Measurements from ENCODE around the gene CHST15. TPM values are rescaled to one million over a fixed set of nuclear protein-coding genes. Genes with fewer than 3 reads are reported as not detected.

Gene CHST15, protein sequence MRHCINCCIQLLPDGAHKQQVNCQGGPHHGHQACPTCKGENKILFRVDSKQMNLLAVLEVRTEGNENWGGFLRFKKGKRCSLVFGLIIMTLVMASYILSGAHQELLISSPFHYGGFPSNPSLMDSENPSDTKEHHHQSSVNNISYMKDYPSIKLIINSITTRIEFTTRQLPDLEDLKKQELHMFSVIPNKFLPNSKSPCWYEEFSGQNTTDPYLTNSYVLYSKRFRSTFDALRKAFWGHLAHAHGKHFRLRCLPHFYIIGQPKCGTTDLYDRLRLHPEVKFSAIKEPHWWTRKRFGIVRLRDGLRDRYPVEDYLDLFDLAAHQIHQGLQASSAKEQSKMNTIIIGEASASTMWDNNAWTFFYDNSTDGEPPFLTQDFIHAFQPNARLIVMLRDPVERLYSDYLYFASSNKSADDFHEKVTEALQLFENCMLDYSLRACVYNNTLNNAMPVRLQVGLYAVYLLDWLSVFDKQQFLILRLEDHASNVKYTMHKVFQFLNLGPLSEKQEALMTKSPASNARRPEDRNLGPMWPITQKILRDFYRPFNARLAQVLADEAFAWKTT
- under 1 TPM in 1 of 2 donors, not detected in 1; 0.95 TPM for total RNA-seq

DNA sequence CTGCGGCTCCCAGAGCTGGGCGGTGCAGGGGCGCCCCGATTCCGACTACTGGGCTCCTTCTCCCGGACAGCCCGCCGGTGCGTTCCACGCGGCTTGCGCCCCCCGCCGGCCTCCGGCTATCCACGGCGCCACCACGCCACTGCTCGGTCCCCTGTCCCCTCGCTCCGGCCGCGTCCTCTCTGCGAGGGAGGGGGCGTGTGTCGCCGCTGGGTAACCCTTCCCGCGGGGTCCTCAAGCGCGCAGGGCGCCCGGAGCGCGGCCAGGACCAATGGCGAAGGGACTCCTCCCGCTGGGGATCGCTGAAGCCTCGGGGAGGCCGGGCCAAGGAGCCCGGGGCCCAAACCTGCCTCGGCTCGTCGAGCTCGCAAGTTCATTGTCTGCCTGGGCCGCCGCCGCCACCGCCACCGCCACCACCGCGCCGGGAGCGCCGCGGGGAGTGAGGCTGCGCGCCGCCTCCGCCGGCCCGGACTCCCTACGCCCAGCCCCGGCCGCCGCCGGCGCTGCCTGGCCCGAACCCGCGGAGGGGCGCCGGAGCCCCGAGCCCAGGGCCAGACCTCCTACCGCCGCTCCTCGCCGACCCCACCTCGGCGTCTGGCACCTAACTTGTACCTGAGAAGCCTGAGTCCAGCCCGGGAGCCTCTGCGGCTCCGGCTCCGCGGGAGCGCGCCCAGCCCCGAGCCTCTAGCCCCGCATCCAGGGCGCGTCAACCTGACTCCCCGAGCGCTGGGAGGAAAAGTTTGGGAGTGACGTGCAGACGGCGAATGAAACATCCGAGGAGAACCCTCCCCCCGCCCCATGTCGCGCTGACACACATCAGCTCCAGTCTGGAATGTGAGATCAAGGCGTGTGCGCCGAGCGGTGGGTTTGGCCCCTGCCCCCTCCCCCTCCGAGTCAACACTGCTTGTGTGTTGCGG is at the start of gene CHST15:
Gene CHST15, minus strand, starts transcription at position 739 of the 914 bp plus-strand sequence. CDS start 47,386 bp downstream, outside the sequence.
- ATAC-seq: no peak
- Mint-ChIP-seq H3K9me3 (no peaks in the 10 kb centered on the region), H3K4me3 (no peak within 1 kb of the TSS), H3K27ac (no peak within 1 kb of the TSS), H3K4me1 (ENCODE audit: low read depth in 2 of 2) (no peaks in the 10 kb centered on the region), H3K27me3 (peaks cover 41 to 43% of the 10 kb centered on the region in 2 donors), H3K36me3 (no peaks in the 10 kb centered on the region)
- no peak for DNase-seq (ENCODE audit: low spot score)

DNA sequence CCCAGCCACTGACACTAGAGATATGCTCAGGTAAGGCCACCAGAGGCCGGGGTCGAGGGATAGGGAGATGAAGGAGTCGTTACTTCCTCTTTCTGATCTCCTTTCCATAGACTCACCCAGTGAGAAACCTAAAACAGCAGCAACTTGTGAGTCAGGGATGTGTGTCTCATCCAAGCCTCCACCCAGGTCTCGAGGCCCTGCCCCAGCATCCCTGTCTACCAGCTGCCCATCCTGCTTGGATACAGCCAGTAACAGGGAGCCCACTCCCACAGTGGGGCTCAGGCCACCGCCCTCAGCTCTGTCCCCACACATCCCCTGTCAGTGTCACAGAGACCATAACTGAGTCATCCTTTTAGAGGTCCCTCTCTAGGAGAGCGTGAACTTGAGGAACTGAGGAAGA is 49.6 kb upstream of the CHST15 start:
- no peak overlapping the region for H3K27ac Mint-ChIP-seq
- H3K27me3 Mint-ChIP-seq: peaks cover 5 to 6% of the 10 kb centered on the region in 2 donors
- H3K4me1 Mint-ChIP-seq (ENCODE audit: low read depth in 2 of 2): peaks cover 8 to 11% of the 10 kb centered on the region in 2 donors
- peak in 1 of 2 donors; percentile 2 for ATAC-seq
- no peak for DNase-seq (ENCODE audit: low spot score)
- H3K36me3 Mint-ChIP-seq: no peaks in the 10 kb centered on the region
- H3K4me3 Mint-ChIP-seq: no peak overlapping the region
- no peaks in the 10 kb centered on the region for H3K9me3 Mint-ChIP-seq

DNA sequence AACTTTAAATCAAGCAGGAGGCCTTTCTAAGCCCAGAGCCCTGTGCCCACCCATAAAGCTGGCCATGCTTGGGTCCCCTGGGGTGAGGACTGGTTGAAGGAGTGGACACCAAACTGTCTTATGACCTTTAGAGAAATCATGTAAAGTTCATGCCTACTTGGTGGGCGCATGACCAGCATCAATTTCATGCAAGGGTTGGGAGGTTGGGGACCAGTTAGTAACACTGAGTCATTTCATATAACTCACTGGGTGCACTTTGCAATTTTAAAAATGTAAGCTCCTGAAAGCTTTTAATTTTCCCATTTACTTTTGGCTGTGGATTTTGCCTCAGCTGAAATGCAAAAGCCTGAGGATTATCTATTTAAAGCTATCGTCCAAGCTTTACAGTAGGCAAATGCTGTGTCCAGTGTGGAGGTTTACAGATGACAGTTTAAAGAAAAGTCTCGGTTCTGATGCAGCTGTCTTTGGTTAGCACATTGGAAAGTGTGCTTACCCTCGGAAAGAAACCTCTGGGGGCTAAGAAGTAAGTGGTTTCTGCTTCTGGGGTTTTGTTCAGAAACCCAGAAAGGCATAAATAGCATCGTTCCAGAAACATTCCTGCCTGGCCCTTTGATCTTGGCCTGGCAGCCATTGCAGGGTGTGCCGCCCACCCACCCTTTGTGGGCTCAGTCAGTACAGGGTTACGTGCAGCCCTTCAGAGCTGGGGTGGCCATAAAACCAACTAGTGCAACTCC is 48.8 kb upstream of the CHST15 start:
- no peak overlapping the region for H3K4me3 Mint-ChIP-seq
- H3K4me1 Mint-ChIP-seq (ENCODE audit: low read depth in 2 of 2): peaks cover 8 to 11% of the 10 kb centered on the region in 2 donors
- ATAC-seq: no peak

DNA sequence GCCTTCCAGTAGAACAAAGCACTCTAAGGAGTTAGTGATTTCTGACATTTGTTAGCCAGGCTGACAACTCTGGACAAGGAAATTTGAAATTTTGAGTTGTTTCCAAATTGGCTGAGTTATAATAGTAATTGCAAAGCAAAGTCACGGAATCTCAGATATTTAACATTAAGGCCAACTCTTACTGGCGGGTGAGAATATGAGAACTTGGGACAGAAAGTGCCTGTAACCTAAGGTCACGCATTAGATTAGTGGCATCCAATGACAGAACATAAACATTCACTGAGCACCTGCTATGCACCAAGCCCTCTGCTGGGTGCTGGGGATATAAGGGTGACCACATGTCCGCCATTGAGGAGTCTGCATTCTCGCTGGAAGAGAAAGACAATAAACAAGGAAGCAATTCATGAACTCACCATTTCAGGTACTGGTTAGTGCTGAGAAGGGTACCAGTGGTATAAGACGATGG is 45.5 kb upstream of the CHST15 start:
- Mint-ChIP-seq H3K27ac (no peak overlapping the region), H3K36me3 (no peaks in the 10 kb centered on the region), H3K4me3 (no peak overlapping the region), H3K9me3 (no peaks in the 10 kb centered on the region), H3K27me3 (peaks cover 15 to 16% of the 10 kb centered on the region in 2 donors), H3K4me1 (ENCODE audit: low read depth in 2 of 2) (no peaks in the 10 kb centered on the region)
- ATAC-seq (no peak), DNase-seq (ENCODE audit: low spot score) (no peak)

More for the DNA sequence above, 48.8 kb upstream of the CHST15 start:
- Mint-ChIP-seq H3K27me3 (peaks cover 11 to 12% of the 10 kb centered on the region in 2 donors), H3K9me3 (no peaks in the 10 kb centered on the region), H3K27ac (no peak overlapping the region), H3K36me3 (no peaks in the 10 kb centered on the region)
- no peak for DNase-seq (ENCODE audit: low spot score)

DNA sequence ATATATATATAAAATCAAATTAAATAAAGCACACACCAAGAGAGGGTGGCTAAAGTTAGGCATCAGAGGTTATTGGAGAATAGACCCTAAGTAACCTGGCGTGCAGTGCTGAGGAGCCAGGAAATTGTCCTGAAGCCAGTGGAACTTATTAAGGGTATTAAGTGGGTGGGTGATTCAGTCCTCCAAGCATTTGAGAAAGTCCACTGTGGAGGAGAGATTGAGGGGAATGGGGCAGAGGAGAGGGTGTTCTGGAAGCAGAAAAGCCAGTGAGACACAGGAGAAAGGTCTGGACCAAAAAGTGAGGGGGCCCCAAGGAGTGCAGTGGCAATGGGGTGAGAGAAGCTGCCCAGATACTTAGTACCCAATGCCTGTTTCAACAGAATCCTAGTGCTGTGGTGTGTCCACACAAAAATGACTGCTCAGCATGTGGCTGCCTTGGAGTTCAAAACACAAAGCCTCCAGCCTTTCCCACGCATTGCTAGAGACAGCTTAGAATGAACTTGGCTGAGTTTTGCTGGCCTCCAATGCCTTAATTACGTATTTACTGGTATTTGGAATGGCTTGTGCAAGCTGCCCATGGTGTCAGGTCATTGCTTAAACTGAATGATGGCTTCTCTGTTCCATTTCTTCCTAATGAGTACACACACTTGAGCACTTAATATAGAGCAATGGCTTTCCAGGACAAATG is 44.9 kb upstream of the CHST15 start:
- no peak overlapping the region for H3K4me3 Mint-ChIP-seq
- no peak for DNase-seq (ENCODE audit: low spot score)
- peaks cover 15 to 16% of the 10 kb centered on the region in 2 donors for H3K27me3 Mint-ChIP-seq
- no peaks in the 10 kb centered on the region for H3K36me3 Mint-ChIP-seq
- no peak overlapping the region for H3K27ac Mint-ChIP-seq
- H3K4me1 Mint-ChIP-seq (ENCODE audit: low read depth in 2 of 2): no peaks in the 10 kb centered on the region
- no peaks in the 10 kb centered on the region for H3K9me3 Mint-ChIP-seq
- no peak for ATAC-seq

DNA sequence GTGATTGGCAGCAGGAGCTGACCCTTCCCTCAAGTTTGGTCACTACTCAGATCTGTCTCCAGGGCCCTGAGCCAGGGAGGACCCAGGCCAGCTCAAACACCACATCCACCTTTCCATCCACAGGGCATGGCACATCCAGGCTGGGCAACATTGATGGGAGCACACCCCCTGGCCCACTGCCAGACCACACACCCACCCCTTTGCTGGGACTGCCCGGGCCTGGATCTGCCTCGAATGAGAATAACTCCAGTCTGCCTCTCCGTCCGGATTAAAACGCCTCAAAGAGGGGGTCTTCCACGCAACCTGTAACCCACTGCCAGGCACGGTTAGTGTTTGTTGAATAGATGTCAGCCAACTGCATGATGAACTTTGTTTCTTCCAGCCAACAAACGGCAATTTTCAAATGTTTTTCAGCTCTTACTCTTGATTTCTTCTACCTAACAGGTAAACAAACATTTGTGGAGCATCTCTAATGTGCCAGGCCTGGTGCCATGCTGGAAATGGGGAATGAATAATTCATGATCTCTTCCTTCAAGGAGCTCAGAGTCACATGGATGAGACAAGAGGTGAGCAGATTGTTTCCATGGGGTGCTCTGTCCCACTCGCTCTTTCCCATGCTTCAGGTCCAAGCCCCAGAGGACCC is 41.0 kb upstream of the CHST15 start:
- DNase-seq (ENCODE audit: low spot score) (no peak), ATAC-seq (no peak)
- no peak overlapping the region for H3K27ac Mint-ChIP-seq
- no peak overlapping the region for H3K4me3 Mint-ChIP-seq
- peaks cover 15 to 16% of the 10 kb centered on the region in 2 donors for H3K27me3 Mint-ChIP-seq
- no peaks in the 10 kb centered on the region for H3K36me3 Mint-ChIP-seq
- H3K9me3 Mint-ChIP-seq: no peaks in the 10 kb centered on the region
- no peaks in the 10 kb centered on the region for H3K4me1 Mint-ChIP-seq (ENCODE audit: low read depth in 2 of 2)

DNA sequence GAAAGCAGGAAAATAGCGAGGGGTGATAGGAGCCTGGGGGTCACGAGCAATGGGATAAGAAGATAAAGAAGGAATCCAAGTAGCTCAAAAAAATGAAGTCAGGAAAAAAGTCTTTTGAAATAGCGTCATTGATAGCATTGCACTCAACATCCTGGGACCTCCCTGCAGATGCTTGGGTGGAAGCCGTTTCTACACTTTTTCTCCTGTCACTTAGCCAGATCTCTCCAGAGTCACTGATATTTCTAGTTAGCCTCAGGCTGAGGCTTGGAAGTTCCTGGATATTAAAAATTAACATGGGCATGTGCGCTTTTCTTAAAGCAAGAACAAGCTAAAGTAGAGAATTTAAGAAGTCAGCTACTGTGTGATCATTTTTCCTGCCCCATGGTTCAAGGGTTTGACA is 39.5 kb upstream of the CHST15 start:
- Mint-ChIP-seq H3K27ac (no peak overlapping the region), H3K36me3 (no peaks in the 10 kb centered on the region), H3K27me3 (peaks cover 9 to 10% of the 10 kb centered on the region in 2 donors), H3K9me3 (no peaks in the 10 kb centered on the region), H3K4me3 (no peak overlapping the region), H3K4me1 (ENCODE audit: low read depth in 2 of 2) (no peaks in the 10 kb centered on the region)
- ATAC-seq (no peak), DNase-seq (ENCODE audit: low spot score) (no peak)

DNA sequence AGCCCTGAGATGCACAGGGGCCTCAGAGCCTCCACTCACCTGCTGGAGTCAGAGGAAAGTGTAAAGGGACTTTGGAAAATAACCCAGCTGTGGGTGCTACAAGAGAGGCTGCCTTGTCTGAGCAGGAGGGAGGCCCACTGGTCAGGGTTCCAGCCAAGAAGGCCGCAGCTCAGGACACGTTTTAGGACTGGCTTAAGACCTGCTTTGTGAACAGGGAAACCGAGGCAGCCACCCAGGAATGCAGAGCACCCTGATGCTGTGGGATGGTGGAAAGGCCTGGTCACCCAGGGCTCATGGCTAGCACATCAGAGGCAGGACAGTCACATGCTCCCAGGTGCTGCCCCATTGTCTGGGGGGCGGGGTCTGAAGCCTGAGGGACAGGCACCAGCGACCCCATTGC is 38.9 kb upstream of the CHST15 start:
- H3K27ac Mint-ChIP-seq: no peak overlapping the region

DNA sequence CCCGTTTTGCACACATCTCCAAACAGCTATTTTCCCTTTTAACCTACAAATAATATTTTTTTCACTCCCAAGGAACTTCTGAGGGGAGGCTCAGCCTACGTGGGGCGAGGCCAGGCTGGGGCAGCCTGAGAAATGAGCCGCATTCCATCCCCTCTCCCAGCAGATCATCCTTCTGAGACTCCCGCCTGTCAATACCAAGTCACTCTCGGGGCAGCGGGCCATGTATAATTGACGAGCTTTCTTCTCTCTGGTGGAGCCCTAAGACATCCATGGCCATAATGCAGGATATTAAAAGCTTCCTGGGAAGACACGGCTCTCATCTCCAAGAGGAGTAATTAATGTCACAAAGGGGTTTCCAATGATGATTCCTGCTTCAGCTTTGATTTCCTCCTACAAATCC is 37.8 kb upstream of the CHST15 start:
- DNase-seq (ENCODE audit: low spot score) (no peak), ATAC-seq (no peak)
- Mint-ChIP-seq H3K4me1 (ENCODE audit: low read depth in 2 of 2) (no peaks in the 10 kb centered on the region), H3K4me3 (no peak overlapping the region), H3K27ac (no peak overlapping the region), H3K27me3 (peaks cover 0 to 3% of the 10 kb centered on the region in 2 donors), H3K9me3 (no peaks in the 10 kb centered on the region), H3K36me3 (no peaks in the 10 kb centered on the region)

More for the DNA sequence above, 38.9 kb upstream of the CHST15 start:
- Mint-ChIP-seq H3K4me3 (no peak overlapping the region), H3K36me3 (no peaks in the 10 kb centered on the region), H3K9me3 (no peaks in the 10 kb centered on the region), H3K27me3 (peaks cover 4 to 6% of the 10 kb centered on the region in 2 donors), H3K4me1 (ENCODE audit: low read depth in 2 of 2) (no peaks in the 10 kb centered on the region)
- no peak for DNase-seq (ENCODE audit: low spot score)
- peak in 1 of 2 donors; percentile 10 for ATAC-seq

DNA sequence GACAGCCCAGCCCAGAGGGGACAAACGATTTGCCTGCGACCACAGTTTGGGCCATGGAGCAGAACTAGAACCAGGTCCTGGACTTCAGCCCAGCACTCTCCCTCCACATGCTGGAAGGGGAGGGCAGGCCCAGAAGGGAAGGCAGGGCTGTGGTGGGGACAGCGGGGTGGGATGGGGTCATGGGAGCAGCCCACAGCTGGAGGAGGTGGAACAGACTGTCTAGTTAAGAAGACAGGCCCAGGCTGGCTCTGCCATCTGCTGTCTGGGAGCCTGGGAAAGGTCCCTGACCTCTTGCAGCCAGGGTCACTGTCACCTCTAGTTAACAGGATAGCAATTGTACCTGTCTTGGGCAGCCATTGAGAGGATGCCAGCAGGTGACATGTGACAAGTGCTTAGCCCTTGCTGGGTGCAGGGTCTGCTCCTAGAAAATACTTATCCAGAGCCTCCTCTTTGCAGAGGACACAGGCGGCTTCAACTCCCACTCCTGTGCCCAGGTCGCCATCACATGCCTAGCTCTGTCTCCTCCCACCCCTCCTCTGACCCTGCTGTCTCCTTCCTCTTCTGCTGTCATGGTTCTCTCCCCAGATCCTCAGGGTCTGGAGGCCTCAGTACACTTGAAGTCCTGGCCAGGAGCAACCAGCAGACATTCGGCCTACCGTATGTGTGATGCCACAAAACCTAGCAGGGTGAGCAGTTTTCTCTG is 37.0 kb upstream of the CHST15 start:
- Mint-ChIP-seq H3K27me3 (peaks cover 0 to 3% of the 10 kb centered on the region in 2 donors), H3K9me3 (no peaks in the 10 kb centered on the region), H3K4me3 (no peak overlapping the region), H3K36me3 (no peaks in the 10 kb centered on the region), H3K4me1 (ENCODE audit: low read depth in 2 of 2) (no peaks in the 10 kb centered on the region), H3K27ac (no peak overlapping the region)
- no peak for DNase-seq (ENCODE audit: low spot score)
- no peak for ATAC-seq

DNA sequence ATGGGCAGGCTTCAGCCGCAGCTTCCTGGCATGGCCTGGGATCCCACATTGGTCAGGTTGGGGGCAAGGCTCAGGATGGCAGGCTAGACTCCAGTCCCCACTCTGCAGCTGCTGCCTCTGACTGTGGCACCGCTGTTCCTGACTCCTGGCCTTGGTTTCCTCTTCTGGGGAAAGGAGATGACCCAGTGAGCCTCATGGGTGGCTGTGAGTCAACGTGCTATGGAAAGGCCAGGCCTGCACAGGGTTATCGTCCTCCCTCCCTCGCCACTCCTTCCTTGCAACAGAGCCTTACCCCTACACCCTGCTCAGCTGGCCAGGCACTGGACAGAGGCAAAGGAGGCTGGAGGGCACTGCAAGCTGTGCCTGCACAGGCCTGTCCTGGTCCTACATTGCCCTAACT is 36.1 kb upstream of the CHST15 start:
- ATAC-seq: no peak
- H3K9me3 Mint-ChIP-seq: no peaks in the 10 kb centered on the region

DNA sequence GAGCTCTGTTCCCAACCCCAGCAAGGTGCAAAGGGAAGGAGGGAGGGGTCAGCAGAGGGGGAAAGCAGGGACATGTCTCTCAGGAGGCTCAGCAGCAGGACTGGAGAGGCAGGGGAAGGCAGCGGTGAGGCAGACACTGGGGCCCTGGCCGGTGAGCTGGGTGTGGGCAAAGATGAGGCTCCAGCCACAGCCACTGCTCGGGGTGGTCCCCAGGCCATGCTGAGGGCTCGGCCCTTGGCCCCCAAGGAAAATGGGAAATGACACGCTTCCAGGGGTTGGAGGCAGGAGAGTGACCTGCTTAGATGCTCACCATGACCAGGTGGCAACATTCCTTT is 35.4 kb upstream of the CHST15 start:
- Mint-ChIP-seq H3K27ac (no peak overlapping the region), H3K4me3 (no peak overlapping the region), H3K4me1 (ENCODE audit: low read depth in 2 of 2) (no peaks in the 10 kb centered on the region), H3K36me3 (no peaks in the 10 kb centered on the region), H3K9me3 (no peaks in the 10 kb centered on the region), H3K27me3 (no peaks in the 10 kb centered on the region)
- no peak for DNase-seq (ENCODE audit: low spot score)
- no peak for ATAC-seq

More for the DNA sequence above, 36.1 kb upstream of the CHST15 start:
- Mint-ChIP-seq H3K27me3 (peaks cover 0 to 2% of the 10 kb centered on the region in 2 donors), H3K27ac (no peak overlapping the region), H3K36me3 (no peaks in the 10 kb centered on the region), H3K4me1 (ENCODE audit: low read depth in 2 of 2) (no peaks in the 10 kb centered on the region), H3K4me3 (no peak overlapping the region)
- no peak for DNase-seq (ENCODE audit: low spot score)

Measured in natural killer cell treated with Interleukin-12 subunit alpha and Interleukin-12 subunit beta and Interleukin-15 and Interleukin-18, amount 100 ng/mL, for 72 hours (primary cell).